A549 treated with Hydrocortisone at 1 μM for 4 hours (cell line): ENCODE results near the gene SLC46A2. TPM values are rescaled to one million over a fixed set of nuclear protein-coding genes. Genes with fewer than 3 reads are reported as not detected.

Experiments used
- total RNA-seq: library from RNA; stranded (reverse); fragments of 200-300 nt; extraction: Qiagen RNA extraction; gene quantifications from 5 replicates; pipeline ENCODE4 v1.2.3, GENCODE V29; 2022

Gene SLC46A2
- not detected in 5 replicates for total RNA-seq

GRCh38 chr9:112890106-112891081 lies at the start of gene SLC46A2:
Gene SLC46A2 (minus strand): TSS chr9:112890876. CDS start chr9:112890681, 195 bp downstream.

Other genes with a start within 250 kb of the SLC46A2 start
- gene INIP, start 172.8 kb downstream of the SLC46A2 start, total RNA-seq, result 15.0 to 20.0 TPM (median 16.7 TPM) in 5 replicates
- gene SNX30, start 140.1 kb downstream of the SLC46A2 start, total RNA-seq, result 4.0 to 7.0 TPM (median 4.6 TPM) in 5 replicates
- gene ZNF883, start 121.3 kb upstream of the SLC46A2 start, total RNA-seq, result 0.62 to 0.89 TPM (median 0.84 TPM) in 5 replicates
- 1.3 to 2.5 TPM (median 1.9 TPM) in 5 replicates for gene ZFP37, start 165.8 kb upstream of the SLC46A2 start, total RNA-seq